Upper lobe of right lung (tissue), 1 donor: ENCODE measurements around the gene RGS6. TPM values are rescaled to one million over a fixed set of nuclear protein-coding genes. Genes with fewer than 3 reads are reported as not detected.

Source experiments
- ATAC-seq: fragments of 200-7000 bp; cut with Tn5 transposase; one replicate; pipeline ENCODE4 v1.9.1; 2020; ENCODE audit warnings: mild to moderate bottlenecking, moderate library complexity
- DNase-seq: peaks from one replicate; pipeline ENCODE4 v3.0.0-alpha.2; 2020
- H3K27ac ChIP-seq: fragments of 200-600 bp; one replicate; pipeline ENCODE4 v1.8.0; 2022
- H3K27me3 ChIP-seq: fragments of 200-600 bp; one replicate; pipeline ENCODE4 v1.8.0; 2022; ENCODE audit warnings: mild to moderate bottlenecking
- H3K36me3 ChIP-seq: fragments of 200-600 bp; one replicate; pipeline ENCODE4 v1.8.0; 2022
- H3K4me1 ChIP-seq: fragments of 200-600 bp; one replicate; pipeline ENCODE4 v1.8.0; 2022
- H3K4me3 ChIP-seq: fragments of 200-600 bp; one replicate; pipeline ENCODE4 v1.8.0; 2022; ENCODE audit warnings: mild to moderate bottlenecking
- H3K9me3 ChIP-seq: fragments of 200-600 bp; one replicate; pipeline ENCODE4 v1.8.0; 2022
- intact Hi-C: fragments of 100-400 bp; cut with DNase I; formaldehyde crosslinking; loops from one replicate; pipeline ENCODE4 v1.11.0; 2022
- total RNA-seq: library from RNA; stranded (reverse); fragmentation: NEBNext Ultra II Directional; extraction: Animal tissue kit (Norgen Biotek cat#: 25700); gene quantifications from one replicate; pipeline ENCODE4 v1.2.1, GENCODE V29; 2021
- TF ChIP-seq, protein P1 (sequence below): fragments of 200-600 bp; IDR thresholded peaks from one replicate; pipeline ENCODE4 v1.8.0; 2022; ENCODE audit warnings: antibody characterized with exemption
- donor health status: DM: no; HTN: yes; CAD: no; lungs with severe emphysema.

The RGS6 gene
- total RNA-seq, 1 donor from 2014 or later: 2.6 TPM

DNA sequence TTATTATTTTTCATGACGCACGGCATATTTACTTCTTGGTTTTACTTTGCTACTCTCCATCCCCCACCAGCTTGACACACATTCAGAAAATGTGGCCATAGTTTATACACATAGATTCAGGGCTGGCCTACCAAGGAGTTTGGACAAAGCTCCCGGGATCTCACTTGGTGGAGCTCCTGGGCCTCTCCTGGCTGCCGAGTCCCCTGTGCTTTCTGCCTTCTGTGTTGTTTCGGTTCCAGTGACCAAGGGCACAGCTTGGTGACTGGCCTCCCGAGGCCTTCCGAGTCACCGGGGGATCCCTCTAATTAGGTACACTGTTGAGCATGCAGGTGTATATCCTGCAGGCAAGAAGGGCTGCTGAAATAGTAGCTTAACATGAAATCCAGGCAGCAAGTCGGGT lies 63.5 kb downstream of the RGS6 start:
- Histone ChIP-seq H3K4me3 (no peak overlapping the region), H3K27ac (no peak overlapping the region), H3K36me3 (no peaks in the 10 kb centered on the region), H3K4me1 (no peaks in the 10 kb centered on the region), H3K9me3 (no peaks in the 10 kb centered on the region), H3K27me3 (no peaks in the 10 kb centered on the region)
- DNase-seq (no peak), ATAC-seq (no peak)
- intact Hi-C loops: no loop called here
- TF ChIP-seq, protein P1, sequence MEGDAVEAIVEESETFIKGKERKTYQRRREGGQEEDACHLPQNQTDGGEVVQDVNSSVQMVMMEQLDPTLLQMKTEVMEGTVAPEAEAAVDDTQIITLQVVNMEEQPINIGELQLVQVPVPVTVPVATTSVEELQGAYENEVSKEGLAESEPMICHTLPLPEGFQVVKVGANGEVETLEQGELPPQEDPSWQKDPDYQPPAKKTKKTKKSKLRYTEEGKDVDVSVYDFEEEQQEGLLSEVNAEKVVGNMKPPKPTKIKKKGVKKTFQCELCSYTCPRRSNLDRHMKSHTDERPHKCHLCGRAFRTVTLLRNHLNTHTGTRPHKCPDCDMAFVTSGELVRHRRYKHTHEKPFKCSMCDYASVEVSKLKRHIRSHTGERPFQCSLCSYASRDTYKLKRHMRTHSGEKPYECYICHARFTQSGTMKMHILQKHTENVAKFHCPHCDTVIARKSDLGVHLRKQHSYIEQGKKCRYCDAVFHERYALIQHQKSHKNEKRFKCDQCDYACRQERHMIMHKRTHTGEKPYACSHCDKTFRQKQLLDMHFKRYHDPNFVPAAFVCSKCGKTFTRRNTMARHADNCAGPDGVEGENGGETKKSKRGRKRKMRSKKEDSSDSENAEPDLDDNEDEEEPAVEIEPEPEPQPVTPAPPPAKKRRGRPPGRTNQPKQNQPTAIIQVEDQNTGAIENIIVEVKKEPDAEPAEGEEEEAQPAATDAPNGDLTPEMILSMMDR: no peak

DNA sequence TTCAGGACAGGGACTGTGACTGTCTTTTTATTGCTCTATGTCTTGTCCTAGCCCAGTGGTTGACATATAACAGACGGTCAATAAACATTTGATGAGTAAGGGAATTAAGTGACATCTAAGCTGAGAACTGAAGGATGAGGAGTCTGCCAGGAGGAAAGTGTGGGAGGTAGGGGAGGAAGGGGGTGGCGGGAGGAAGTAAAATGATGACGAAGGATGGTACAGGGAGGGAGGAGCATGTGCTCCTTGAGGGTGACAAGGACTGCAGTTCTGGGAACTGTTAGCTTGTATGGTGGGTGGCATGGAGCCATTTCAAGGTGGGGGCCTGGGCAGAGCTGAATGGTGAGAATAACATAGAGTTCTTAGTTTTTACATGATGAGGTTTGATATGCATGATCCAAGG lies 64.4 kb downstream of the RGS6 start:
- TF ChIP-seq, protein P1: no peak
- ATAC-seq: no peak
- intact Hi-C loops: no loop called here

DNA sequence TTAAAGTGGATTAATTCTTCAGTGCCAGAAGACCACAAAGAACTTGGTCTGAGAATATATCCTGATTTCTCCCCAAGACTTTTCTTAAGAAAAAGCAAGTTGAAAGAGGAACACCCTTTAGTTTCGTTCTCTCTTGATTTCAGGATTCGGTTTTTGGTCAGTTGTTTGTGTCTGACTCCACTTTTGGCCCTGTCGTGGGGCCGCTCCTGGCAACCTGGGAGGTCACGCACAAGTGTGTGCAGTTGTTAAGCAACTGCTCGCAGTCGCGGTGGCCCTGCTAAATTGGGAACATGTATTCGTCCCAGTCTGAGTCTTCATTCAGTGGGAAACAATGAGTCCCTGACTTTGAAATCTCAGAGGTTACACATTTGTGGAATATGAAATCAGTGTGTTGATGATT lies 68.7 kb downstream of the RGS6 start:
- intact Hi-C loops: no loop called here
- ATAC-seq: peak; percentile 41
- no peaks in the 10 kb centered on the region for H3K36me3 ChIP-seq
- no peaks in the 10 kb centered on the region for H3K9me3 ChIP-seq
- peak; percentile 65 for DNase-seq
- no peaks in the 10 kb centered on the region for H3K27me3 ChIP-seq
- H3K27ac ChIP-seq: no peak overlapping the region
- TF ChIP-seq, protein P1: no peak
- no peaks in the 10 kb centered on the region for H3K4me1 ChIP-seq
- H3K4me3 ChIP-seq: no peak overlapping the region

More for the DNA sequence above, 64.4 kb downstream of the RGS6 start:
- H3K9me3 ChIP-seq: no peaks in the 10 kb centered on the region
- H3K4me1 ChIP-seq: no peaks in the 10 kb centered on the region
- DNase-seq: no peak
- no peaks in the 10 kb centered on the region for H3K36me3 ChIP-seq
- no peaks in the 10 kb centered on the region for H3K27me3 ChIP-seq
- H3K4me3 ChIP-seq: no peak overlapping the region
- no peak overlapping the region for H3K27ac ChIP-seq

- ATAC-seq (no peak), DNase-seq (no peak)
- Histone ChIP-seq H3K4me3 (no peak overlapping the region), H3K27ac (no peak overlapping the region), H3K27me3 (no peaks in the 10 kb centered on the region), H3K9me3 (no peaks in the 10 kb centered on the region), H3K36me3 (no peaks in the 10 kb centered on the region), H3K4me1 (no peaks in the 10 kb centered on the region)
- TF ChIP-seq, protein P1: no peak
- intact Hi-C loops: no loop called here
These were observed 70.5 kb downstream of the RGS6 start for GRCh38 chr14:72002731-72003130.

DNA sequence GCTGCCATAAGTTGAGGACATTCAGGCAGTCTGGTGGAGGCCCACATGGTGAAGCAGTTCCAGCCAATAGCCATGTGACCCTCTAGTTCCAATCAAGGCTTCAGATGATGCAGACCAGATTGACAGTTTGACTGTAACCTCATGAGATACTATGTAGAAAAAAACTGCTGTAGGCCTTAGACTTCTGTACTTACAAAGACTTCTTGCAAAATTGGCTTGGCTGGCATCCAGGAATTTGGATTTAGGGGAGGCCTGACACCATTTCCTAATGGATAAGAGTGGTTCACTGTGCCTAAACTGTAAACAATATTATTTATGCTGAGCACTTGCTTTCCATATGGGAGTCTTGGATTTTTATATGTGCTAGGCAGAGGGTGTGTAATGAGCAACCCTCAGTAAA lies 76.4 kb downstream of the RGS6 start:
- Histone ChIP-seq H3K4me3 (no peak overlapping the region), H3K36me3 (no peaks in the 10 kb centered on the region), H3K9me3 (no peaks in the 10 kb centered on the region), H3K4me1 (no peaks in the 10 kb centered on the region), H3K27me3 (no peaks in the 10 kb centered on the region), H3K27ac (no peak overlapping the region)
- intact Hi-C loops: no loop called here
- TF ChIP-seq, protein P1: no peak
- DNase-seq (no peak), ATAC-seq (no peak)

DNA sequence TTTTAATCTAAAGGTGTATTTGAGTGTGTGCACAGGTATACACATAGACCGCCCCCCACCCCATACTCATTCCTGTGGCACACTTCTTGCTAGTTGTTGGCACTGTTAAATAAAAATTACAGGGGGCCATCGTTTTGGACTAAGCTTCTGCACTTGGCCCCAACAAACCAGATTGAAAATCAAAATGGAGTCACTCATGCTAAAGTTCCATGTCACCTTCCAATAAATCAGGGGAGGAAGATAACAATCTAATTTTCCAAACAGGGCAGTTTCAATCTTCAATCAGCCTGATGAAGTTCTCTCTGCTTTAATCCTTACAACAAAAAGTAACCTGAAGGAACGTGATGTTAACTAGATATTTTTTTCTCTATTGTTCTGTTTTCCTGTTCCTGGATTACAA lies 78.2 kb downstream of the RGS6 start:
- Histone ChIP-seq H3K27ac (no peak overlapping the region), H3K9me3 (no peaks in the 10 kb centered on the region), H3K36me3 (no peaks in the 10 kb centered on the region), H3K4me3 (no peak overlapping the region), H3K27me3 (no peaks in the 10 kb centered on the region), H3K4me1 (no peaks in the 10 kb centered on the region)
- no peak for ATAC-seq
- DNase-seq: no peak
- intact Hi-C loops: no loop called here
- TF ChIP-seq, protein P1: no peak
